GM12864 (cell line): ENCODE results near the gene PGK1.
"Not testable (repeated sequence)": the region's sequence is repeated elsewhere in the genome, so short reads cannot be mapped to it uniquely, and the experiment has no call there.

Experiments used
- DNase-seq: peaks from one replicate; pipeline ENCODE4 v3.0.0-alpha.2; 2011; ENCODE audit warnings: low read depth
- H3K4me3 ChIP-seq: 2 replicates; pipeline ENCODE4 v1.5.1; 2011; ENCODE audit warnings: mild to moderate bottlenecking, low read depth, low read length, control low read depth
- CTCF ChIP-seq: IDR thresholded peaks from 2 replicates; pipeline ENCODE4 v1.5.1; 2011; ENCODE audit warnings: low read depth, mild to moderate bottlenecking, moderate library complexity, low read length, control low read depth, inconsistent platforms; ENCODE audit errors: missing control alignments

PGK1 gene

GRCh38 chrX:78163175-78163574, 59.1 kb downstream of the PGK1 start:
- DNase-seq, H3K4me3 ChIP-seq: not testable (repeated sequence)

GRCh38 chrX:78165425-78165824, 61.4 kb downstream of the PGK1 start:
- no peak for TF ChIP-seq CTCF
- no peak overlapping the region for H3K4me3 ChIP-seq
- no peak for DNase-seq

DNA sequence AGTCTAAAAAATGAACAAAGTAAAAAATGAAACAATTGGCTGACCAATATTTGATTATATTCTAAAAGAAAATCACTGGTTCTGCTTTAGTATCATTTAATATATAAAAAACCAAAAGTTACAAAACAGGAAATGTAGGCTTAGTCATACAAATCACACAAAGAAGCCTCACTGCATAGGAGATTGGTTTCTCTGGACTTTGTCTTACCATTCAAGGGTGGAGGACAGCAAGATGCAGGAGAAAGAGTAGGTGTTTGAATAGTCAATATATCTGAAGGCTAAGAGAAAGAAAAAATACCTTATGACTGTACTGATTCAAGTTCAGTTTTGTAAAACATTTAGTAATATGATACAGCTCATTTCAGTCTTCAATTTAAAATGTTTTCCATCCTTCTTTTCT, 64.0 kb downstream of the PGK1 start:
- no peak for DNase-seq
- no peak for TF ChIP-seq CTCF
- no peak overlapping the region for H3K4me3 ChIP-seq
